ENCODE data around the gene DDX56.
"Not testable (repeated sequence)": the region's sequence is repeated elsewhere in the genome, so short reads cannot be mapped to it uniquely, and the experiment has no call there.

Gene DDX56

GRCh38 chr7:44595934-44596635 lies 22.4 kb upstream of the DDX56 start:
- no peak for DNase-seq

GRCh38 chr7:44590910-44591309 lies 17.2 kb upstream of the DDX56 start:
- no peak for DNase-seq

- peak; percentile 42 for DNase-seq
Observed at GRCh38 chr7:44587843-44588711, 14.4 kb upstream of the DDX56 start.

GRCh38 chr7:44583146-44583865 lies 9.6 kb upstream of the DDX56 start:
- DNase-seq: no peak

- DNase-seq: peak; percentile 100
Observed at GRCh38 chr7:44581879-44582603, 8.3 kb upstream of the DDX56 start, which contains the start of gene TMED4. TMED4 (minus strand) TSS chr7:44582231; CDS start chr7:44582206, 25 bp downstream.

GRCh38 chr7:44580945-44581878 lies 7.5 kb upstream of the DDX56 start:
- no peak for DNase-seq

- no peak for DNase-seq
Observed at GRCh38 chr7:44576228-44576627, 2.5 kb upstream of the DDX56 start.

- no peak for DNase-seq
Observed at GRCh38 chr7:44575054-44575453, 1.3 kb upstream of the DDX56 start.

- DNase-seq: no peak
Observed at GRCh38 chr7:44574287-44574872, 672 bp upstream of the DDX56 start.

- no peak for DNase-seq
Observed at GRCh38 chr7:44572771-44573170, 937 bp downstream of the DDX56 start.

GRCh38 chr7:44569959-44570358 lies 3.7 kb downstream of the DDX56 start:
- no peak for DNase-seq

- no peak for DNase-seq
Observed at GRCh38 chr7:44568771-44569560, 4.7 kb downstream of the DDX56 start.

- DNase-seq: no peak
Observed at GRCh38 chr7:44567884-44568283, 5.8 kb downstream of the DDX56 start.

GRCh38 chr7:44566680-44567079 lies 7.0 kb downstream of the DDX56 start:
- DNase-seq: no peak

GRCh38 chr7:44565795-44566559 lies 7.7 kb downstream of the DDX56 start:
- DNase-seq: no peak

- peak; percentile 76 for DNase-seq
Observed at GRCh38 chr7:44565097-44565794, 8.5 kb downstream of the DDX56 start.

- DNase-seq: no peak
Observed at GRCh38 chr7:44564606-44565005, 9.1 kb downstream of the DDX56 start.

- no peak for DNase-seq
Observed at GRCh38 chr7:44563171-44563679, 10.5 kb downstream of the DDX56 start.

- DNase-seq: not testable (repeated sequence)
Observed at GRCh38 chr7:44562622-44562962, 11.1 kb downstream of the DDX56 start.
